Caco-2 (cell line): ENCODE results near the gene ANKRD60. TPM values are rescaled to one million over a fixed set of nuclear protein-coding genes. Genes with fewer than 3 reads are reported as not detected.
A peak's percentile ranks its signal among the peaks of the same experiment; 100 is the strongest.

Experiments used
- BruUV-seq: library from RNA; stranded (reverse); fragments of 400-500 nt; replicated peaks from 2 replicates; lab custom pipeline; 2021; lab: Mats Ljungman, UMichigan
- CTCF ChIA-PET: fragments of 300-600 bp; sonication (Branson Sonifier 250); formaldehyde crosslinking; loops from one replicate; lab custom pipeline; 2022; ENCODE audit warnings: antibody characterized with exemption; lab: Charles Lee
- POLR2A ChIA-PET: fragments of 300-600 bp; sonication (Branson Sonifier 250); formaldehyde crosslinking; loops from one replicate; lab custom pipeline; 2022; ENCODE audit warnings: antibody characterized with exemption; lab: Charles Lee
- DNase-seq, 2 experiments: peaks; one replicate each; pipeline versions ENCODE4 v3.0.0 to v3.0.0-alpha.2; 2020 to 2022
- H3K27me3 ChIP-seq: replicated peaks from 2 replicates; pipeline ENCODE4 v1.6.0; 2011; ENCODE audit warnings: low read length; ENCODE audit not compliant: control insufficient read depth, insufficient read depth
- H3K36me3 ChIP-seq: 2 replicates; pipeline ENCODE4 v1.5.1; 2011; ENCODE audit warnings: low read length; ENCODE audit not compliant: control insufficient read depth, insufficient read depth
- H3K4me1 ChIP-seq: fragments of 250-450 bp; sonication (Bioruptor Pico); 2 replicates; pipeline ENCODE4 v1.5.1; 2020; ENCODE audit warnings: mild to moderate bottlenecking
- H3K4me3 ChIP-seq: 2 replicates; pipeline ENCODE4 v1.5.1; 2011; ENCODE audit warnings: low read depth, mild to moderate bottlenecking, control low read depth, low read length
- H3K9me3 ChIP-seq: fragments of 250-450 bp; sonication (Bioruptor Pico); 2 replicates; pipeline ENCODE4 v1.5.1; 2020; ENCODE audit warnings: mild to moderate bottlenecking, moderate library complexity
- H3K27ac Mint-ChIP-seq: one replicate; pipeline ENCODE4 v1.8.0; 2022; ENCODE audit warnings: mixed read lengths; ENCODE audit not compliant: unreplicated experiment
- H3K27me3 Mint-ChIP-seq: one replicate; pipeline ENCODE4 v1.8.0; 2022; ENCODE audit warnings: mixed read lengths; ENCODE audit not compliant: insufficient read depth, unreplicated experiment
- H3K36me3 Mint-ChIP-seq: one replicate; pipeline ENCODE4 v1.8.0; 2022; ENCODE audit warnings: mild to moderate bottlenecking, mixed read lengths; ENCODE audit not compliant: insufficient read depth, unreplicated experiment
- H3K4me1 Mint-ChIP-seq: one replicate; pipeline ENCODE4 v1.8.0; 2022; ENCODE audit warnings: low read depth, mixed read lengths; ENCODE audit not compliant: unreplicated experiment
- H3K4me3 Mint-ChIP-seq: one replicate; pipeline ENCODE4 v1.8.0; 2022; ENCODE audit warnings: mild to moderate bottlenecking, moderate library complexity, mixed read lengths; ENCODE audit not compliant: unreplicated experiment
- H3K9me3 Mint-ChIP-seq: one replicate; pipeline ENCODE4 v1.8.0; 2022; ENCODE audit warnings: mixed read lengths; ENCODE audit not compliant: unreplicated experiment
- CTCF ChIP-seq, 2 experiments: fragments of 200-600 bp in 1 of 2; IDR thresholded peaks; 1 replicate in 1 of 2; 2 replicates in 1 of 2; pipeline versions ENCODE4 v1.5.1 to v1.8.0; 2011 to 2022; ENCODE audit warnings: antibody characterized with exemption in 1 of 2, control low read depth in 1 of 2, inconsistent platforms in 1 of 2, low read depth in 1 of 2, low read length in 1 of 2, mild to moderate bottlenecking in 1 of 2, moderate library complexity in 1 of 2; ENCODE audit not compliant: insufficient read depth in 1 of 2, severe bottlenecking in 1 of 2, unreplicated experiment in 1 of 2
- intact Hi-C: fragments of 100-400 bp; cut with micrococcal nuclease; formaldehyde crosslinking; loops from one replicate; pipeline ENCODE4 v1.10.0; 2022; ENCODE audit not compliant: unreplicated experiment
- total RNA-seq: library from RNA; stranded (reverse); gene quantifications from 2 replicates; pipeline ENCODE4 v1.2.3, GENCODE V29; 2022

ANKRD60 gene
- total RNA-seq, 1 experiment from 2014 or later: not detected

DNA sequence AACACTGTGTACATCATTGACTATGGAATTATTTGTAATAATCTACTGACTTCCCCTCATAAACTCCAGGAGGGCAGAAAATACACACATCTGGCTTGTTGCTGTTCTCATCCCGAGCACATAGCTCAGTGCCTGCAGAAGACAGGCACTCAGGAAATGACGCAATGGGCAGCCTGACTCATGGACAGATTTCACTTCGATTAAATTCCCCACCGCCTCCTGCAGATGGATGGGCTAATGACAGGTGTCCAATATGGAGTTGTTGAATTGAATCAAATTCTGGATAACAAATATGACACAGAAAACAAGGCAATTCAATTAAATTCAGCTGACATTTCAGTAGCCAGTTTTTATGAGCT is 9.1 kb downstream of the ANKRD60 start:
- Histone ChIP-seq H3K36me3 (no peaks in the 10 kb centered on the region), H3K4me1 (peaks cover 2% of the 10 kb centered on the region; the same call in 1 of the 2 replicates), H3K9me3 (peaks cover 23% of the 10 kb centered on the region), H3K27me3 (peaks cover 5% of the 10 kb centered on the region), H3K4me3 (no peak overlapping the region)
- Mint-ChIP-seq H3K9me3 (peaks cover 23% of the 10 kb centered on the region), H3K4me3 (no peak overlapping the region), H3K27me3 (peaks cover 42% of the 10 kb centered on the region), H3K27ac (no peak overlapping the region), H3K36me3 (no peaks in the 10 kb centered on the region), H3K4me1 (no peaks in the 10 kb centered on the region)
- intact Hi-C loops: no loop called here
- DNase-seq: peak in 1 of 2 experiments; percentile 15
- TF ChIP-seq CTCF (IDR thresholded peaks at IDR 0.05; ENCODE audit: insufficient read depth in 1 of 2, low read depth in 1 of 2, low read length in 1 of 2, severe bottlenecking in 1 of 2, unreplicated experiment in 1 of 2): no peak
- ChIA-PET CTCF (interaction anchor here (1.0 kb wide), 1 partner anchor 39 kb away, joined by 4 read pairs; no protein-coding TSS in a partner anchor), POLR2A (no interaction called here)
- no TSS peak for BruUV-seq

DNA sequence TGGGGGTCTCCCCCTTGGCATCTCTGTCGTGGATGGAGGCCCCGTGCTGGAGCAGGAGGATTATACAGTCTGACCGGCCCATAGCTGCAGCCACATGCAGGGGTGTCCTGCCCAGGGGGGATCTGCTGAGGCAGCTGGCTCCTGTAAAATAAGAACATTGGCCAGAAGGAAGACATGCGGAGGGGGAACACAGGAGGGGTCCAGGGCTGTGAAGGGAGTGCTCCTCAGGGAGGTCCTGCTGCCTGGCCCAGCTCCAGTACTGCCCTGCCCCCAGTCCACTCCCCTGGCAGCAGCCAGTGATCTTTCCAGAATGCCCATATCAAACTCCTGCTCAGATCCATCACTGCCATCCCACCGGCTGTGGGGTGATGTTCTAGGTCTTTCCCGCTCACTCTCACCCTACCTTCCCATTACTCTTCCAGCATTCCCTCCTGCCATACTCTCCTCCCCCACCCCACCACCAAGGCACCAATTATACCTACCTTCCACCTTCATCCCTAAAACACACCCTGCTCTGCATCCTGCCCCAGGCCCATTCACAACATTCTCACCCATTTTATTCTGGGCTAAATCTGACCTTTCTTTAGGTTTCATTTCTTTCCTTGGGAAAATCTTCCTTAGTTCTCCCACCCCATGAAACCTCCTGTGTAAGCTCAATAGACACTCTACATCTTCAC is 9.7 kb downstream of the ANKRD60 start:
- intact Hi-C loops: no loop called here
- BruUV-seq: no TSS peak
- Mint-ChIP-seq H3K4me3 (no peak overlapping the region), H3K27me3 (peaks cover 47% of the 10 kb centered on the region), H3K36me3 (no peaks in the 10 kb centered on the region), H3K9me3 (peaks cover 23% of the 10 kb centered on the region), H3K4me1 (no peaks in the 10 kb centered on the region), H3K27ac (no peak overlapping the region)
- no peaks in the 10 kb centered on the region for H3K36me3 ChIP-seq
- CTCF ChIA-PET: no interaction called here
- POLR2A ChIA-PET: no interaction called here
- TF ChIP-seq CTCF (IDR thresholded peaks at IDR 0.05; ENCODE audit: insufficient read depth in 1 of 2, low read depth in 1 of 2, low read length in 1 of 2, severe bottlenecking in 1 of 2, unreplicated experiment in 1 of 2): no peak
- H3K27me3 ChIP-seq: peaks cover 5% of the 10 kb centered on the region
- H3K4me3 ChIP-seq: no peak overlapping the region
- DNase-seq: peak in 1 of 2 experiments; percentile 35
- H3K9me3 ChIP-seq: peaks cover 23% of the 10 kb centered on the region
- no peaks in the 10 kb centered on the region for H3K4me1 ChIP-seq

- H3K36me3 Mint-ChIP-seq: no peaks in the 10 kb centered on the region
- POLR2A ChIA-PET: no interaction called here
- no peak overlapping the region for H3K4me3 ChIP-seq
- H3K27me3 ChIP-seq: peaks cover 3% of the 10 kb centered on the region
- peaks cover 23% of the 10 kb centered on the region for H3K9me3 Mint-ChIP-seq
- no TSS peak for BruUV-seq
- H3K4me3 Mint-ChIP-seq: no peak overlapping the region
- DNase-seq: peak in 1 of 2 experiments; percentile 9
- no peak overlapping the region for H3K27ac Mint-ChIP-seq
- intact Hi-C loops: no loop called here
- no peak for TF ChIP-seq CTCF (IDR thresholded peaks at IDR 0.05; ENCODE audit: insufficient read depth in 1 of 2, low read depth in 1 of 2, low read length in 1 of 2, severe bottlenecking in 1 of 2, unreplicated experiment in 1 of 2)
- no peaks in the 10 kb centered on the region for H3K36me3 ChIP-seq
- H3K4me1 Mint-ChIP-seq: no peaks in the 10 kb centered on the region
- H3K4me1 ChIP-seq: no peaks in the 10 kb centered on the region
- H3K9me3 ChIP-seq: peaks cover 23% of the 10 kb centered on the region
- CTCF ChIA-PET: no interaction called here
- peaks cover 39% of the 10 kb centered on the region for H3K27me3 Mint-ChIP-seq
Measured at GRCh38 chr20:58216334-58216733, 12.1 kb downstream of the ANKRD60 start.
